IPS-20b (cell line): ENCODE results near the gene CSNK1E.

Source experiments
- H3K27ac ChIP-seq: one replicate; pipeline ENCODE4 v1.5.1; 2013; ENCODE audit warnings: low read length
- H3K27me3 ChIP-seq: 2 replicates; pipeline ENCODE4 v1.6.1; 2013; ENCODE audit warnings: mild to moderate bottlenecking, low read length, inconsistent platforms; ENCODE audit not compliant: insufficient read depth
- H3K36me3 ChIP-seq: 2 replicates; pipeline ENCODE4 v1.6.1; 2013; ENCODE audit warnings: low read depth, mild to moderate bottlenecking, inconsistent platforms, low read length, moderate library complexity; ENCODE audit not compliant: insufficient read depth
- H3K4me1 ChIP-seq: 2 replicates; pipeline ENCODE4 v1.6.1; 2013; ENCODE audit warnings: mild to moderate bottlenecking, control low read depth, inconsistent platforms, low read length, moderate library complexity; ENCODE audit not compliant: insufficient read depth
- H3K4me3 ChIP-seq: 2 replicates; pipeline ENCODE4 v1.5.1; 2013; ENCODE audit warnings: mild to moderate bottlenecking, low read length, inconsistent platforms
- H3K9ac ChIP-seq: 2 replicates; pipeline ENCODE4 v1.6.1; 2013; ENCODE audit warnings: low read depth, mild to moderate bottlenecking, inconsistent platforms, low read length, moderate library complexity
- H3K9me3 ChIP-seq: 2 replicates; pipeline ENCODE4 v1.6.1; 2013; ENCODE audit warnings: mild to moderate bottlenecking, low read depth, low read length, inconsistent platforms; ENCODE audit not compliant: insufficient read depth

Gene CSNK1E

DNA sequence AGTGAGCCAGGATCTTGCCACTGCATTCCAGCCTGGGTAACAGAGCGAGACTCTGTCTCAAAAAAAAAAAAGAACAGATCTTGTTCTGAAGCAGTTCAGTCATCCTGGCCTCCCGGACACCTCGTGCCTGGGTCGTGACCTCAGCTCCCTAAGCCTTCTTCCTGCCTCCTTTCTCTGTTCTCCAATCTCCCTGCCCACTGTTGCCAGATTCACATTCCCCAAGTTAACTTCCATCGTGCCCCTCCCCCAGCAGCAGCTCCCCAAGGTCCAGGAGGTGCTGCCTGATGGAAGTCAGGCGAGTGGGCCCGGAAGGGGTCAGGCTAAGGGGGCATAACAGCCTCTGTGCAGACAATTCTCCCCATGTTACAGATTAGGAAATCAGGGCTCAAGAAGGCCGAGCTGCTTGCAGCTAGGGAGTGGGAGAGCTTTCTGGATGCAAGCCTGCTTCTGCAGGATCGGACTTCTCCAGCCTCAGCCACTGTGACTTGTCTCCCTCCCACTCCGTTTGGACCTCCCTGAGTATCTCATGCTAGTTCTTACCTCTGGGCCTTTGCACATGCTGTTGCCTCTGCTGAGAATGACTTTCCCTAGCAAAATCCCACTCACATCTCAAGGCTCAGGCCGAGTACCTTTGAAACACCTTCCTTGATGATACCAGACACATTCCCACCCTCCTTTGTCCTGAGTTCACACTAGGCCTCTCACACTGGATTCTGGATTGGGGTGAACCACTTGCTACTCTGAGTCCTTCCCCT, 30.1 kb downstream of the CSNK1E start:
- Histone ChIP-seq H3K9me3 (no peaks in the 10 kb centered on the region), H3K4me1 (peaks cover 3% of the 10 kb centered on the region; the same call in 1 of the 2 replicates), H3K27ac (no peak overlapping the region), H3K9ac (no peak overlapping the region), H3K4me3 (no peak overlapping the region), H3K36me3 (peaks cover 22% of the 10 kb centered on the region), H3K27me3 (no peaks in the 10 kb centered on the region)

DNA sequence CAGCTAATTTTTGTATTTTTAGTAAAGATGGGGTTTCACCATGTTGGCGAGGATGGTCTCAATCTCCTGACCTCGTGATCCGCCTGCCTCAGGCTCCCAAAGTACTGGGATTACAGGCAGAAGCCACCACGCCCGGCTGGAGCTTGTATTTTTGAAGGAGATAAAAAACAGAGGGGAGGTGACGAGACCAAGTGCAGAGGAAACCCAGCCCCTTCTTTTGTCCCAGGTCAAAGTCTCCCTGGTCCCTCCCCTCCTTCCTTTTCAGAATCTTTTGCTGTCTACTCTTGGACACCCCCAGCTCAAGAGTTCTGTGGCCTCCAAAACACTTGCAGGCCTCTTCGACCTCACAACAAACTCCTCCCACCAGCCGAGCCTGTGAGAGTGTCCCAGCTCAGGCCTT, 32.2 kb downstream of the CSNK1E start:
- Histone ChIP-seq H3K9me3 (no peaks in the 10 kb centered on the region), H3K9ac (no peak overlapping the region), H3K27me3 (no peaks in the 10 kb centered on the region), H3K4me3 (no peak overlapping the region), H3K27ac (no peak overlapping the region), H3K4me1 (peaks cover 3% of the 10 kb centered on the region; the same call in 1 of the 2 replicates), H3K36me3 (0 out of 2 replicates have a peak, but pooled peaks cover 1% of the 10 kb centered on the region)

DNA sequence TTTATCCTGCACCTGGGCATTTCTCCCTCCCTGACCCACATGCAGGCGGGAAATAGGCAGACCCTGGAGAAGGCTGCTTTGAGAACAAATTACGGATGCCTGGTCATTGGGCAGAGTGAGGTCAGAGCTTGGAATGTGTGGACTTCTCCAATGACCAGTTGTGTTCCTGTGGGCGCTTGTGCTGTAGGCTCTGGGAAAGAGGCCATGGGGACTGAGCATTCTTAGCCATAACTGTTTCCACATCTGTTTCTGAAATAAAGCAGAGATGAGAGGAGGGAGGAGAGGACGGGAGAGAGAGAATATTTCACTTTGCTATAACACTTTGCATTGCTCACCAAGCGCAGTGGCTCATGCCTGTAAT, 33.2 kb downstream of the CSNK1E start:
- peaks cover 3% of the 10 kb centered on the region; the same call in 1 of the 2 replicates for H3K4me1 ChIP-seq
- no peaks in the 10 kb centered on the region for H3K27me3 ChIP-seq
- H3K27ac ChIP-seq = no peak overlapping the region
- no peaks in the 10 kb centered on the region for H3K9me3 ChIP-seq
- H3K36me3 ChIP-seq = no peaks in the 10 kb centered on the region
- no peak overlapping the region for H3K4me3 ChIP-seq
- H3K9ac ChIP-seq = 0 out of 2 replicates have a peak overlapping the region, but pooled peaks have one; percentile 8

DNA sequence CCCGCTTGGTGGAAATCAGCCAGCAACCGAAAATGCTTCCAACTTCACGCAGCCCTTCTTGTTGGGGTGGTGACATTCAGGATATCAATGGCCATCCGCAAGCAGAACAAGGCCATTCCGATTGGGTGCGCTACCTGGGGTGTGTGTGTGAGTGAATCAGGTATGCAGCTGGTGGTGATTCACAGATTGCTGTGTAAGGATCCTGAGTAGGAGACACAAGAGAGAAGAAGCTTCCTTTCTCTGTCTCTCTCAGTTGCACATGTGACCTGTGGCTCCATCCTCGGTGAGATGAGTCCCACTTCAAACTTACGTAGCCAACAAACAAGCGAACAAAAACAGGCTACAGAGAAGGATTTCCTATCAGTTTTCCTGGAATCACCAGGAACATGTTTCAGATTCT, 34.8 kb downstream of the CSNK1E start:
- Histone ChIP-seq H3K4me1 (peaks cover 3% of the 10 kb centered on the region; the same call in 1 of the 2 replicates), H3K9ac (no peak overlapping the region), H3K27me3 (no peaks in the 10 kb centered on the region), H3K27ac (no peak overlapping the region), H3K4me3 (no peak overlapping the region), H3K36me3 (no peaks in the 10 kb centered on the region), H3K9me3 (no peaks in the 10 kb centered on the region)

DNA sequence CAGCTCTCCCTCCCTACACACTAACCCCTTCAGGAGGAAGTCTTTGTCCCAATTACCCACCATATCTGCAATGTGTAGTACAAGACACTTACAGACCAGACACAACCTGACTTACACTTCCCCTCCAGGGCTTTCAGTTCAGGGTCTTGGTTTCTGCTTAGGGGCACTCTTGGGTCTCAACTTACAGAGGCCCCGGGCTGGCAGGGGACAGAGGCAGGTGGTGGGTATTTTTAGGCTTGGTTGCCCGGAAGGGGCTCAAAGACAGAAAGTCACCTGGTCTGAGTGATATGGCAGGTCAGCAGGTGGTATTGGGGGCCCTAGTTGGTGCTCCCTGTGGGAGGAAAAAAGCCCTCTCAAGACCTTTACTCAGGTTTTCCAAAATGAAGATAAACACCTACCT, 41.1 kb downstream of the CSNK1E start:
- peaks cover 5% of the 10 kb centered on the region; the same call in 1 of the 2 replicates for H3K27me3 ChIP-seq
- H3K27ac ChIP-seq = no peak overlapping the region
- H3K4me1 ChIP-seq = peaks cover 12% of the 10 kb centered on the region; the same call in 1 of the 2 replicates
- no peak overlapping the region for H3K9ac ChIP-seq
- H3K4me3 ChIP-seq = no peak overlapping the region
- no peaks in the 10 kb centered on the region for H3K9me3 ChIP-seq
- no peaks in the 10 kb centered on the region for H3K36me3 ChIP-seq

DNA sequence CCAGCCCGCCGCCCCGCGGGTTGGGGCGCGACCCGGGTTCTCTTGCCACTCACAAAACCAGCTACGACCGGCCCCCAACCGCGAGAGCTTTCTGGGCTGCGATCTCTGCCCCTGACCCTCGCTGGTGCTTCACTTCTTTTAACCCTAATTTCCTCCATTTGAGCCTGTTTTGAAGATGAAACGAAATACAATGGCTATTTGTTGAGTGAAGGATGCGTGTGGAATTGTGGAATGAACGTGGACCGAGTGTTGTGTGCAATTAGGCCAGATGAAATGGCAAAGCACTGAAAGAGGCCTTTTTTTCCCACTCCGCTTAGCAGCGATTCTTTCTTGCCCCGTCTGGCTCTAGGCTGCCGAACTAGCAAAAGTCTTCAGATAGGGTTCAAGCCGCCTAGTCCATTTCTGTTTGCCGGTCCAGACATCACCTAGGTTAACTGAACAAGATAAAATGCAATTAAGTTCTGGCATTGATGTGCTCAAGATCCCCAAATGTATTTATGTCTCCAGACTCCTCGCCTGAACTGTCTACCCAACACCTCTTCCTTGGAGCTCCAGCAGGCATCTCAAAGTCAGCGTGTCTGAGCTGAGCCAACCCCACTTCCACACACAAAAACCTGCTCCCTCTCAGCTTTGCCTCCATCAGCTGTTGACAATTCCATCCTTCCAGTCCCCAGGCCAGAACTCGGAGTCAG, 44.0 kb downstream of the CSNK1E start:
- H3K4me3 ChIP-seq = peak overlapping the region; percentile 96
- peaks cover 5% of the 10 kb centered on the region; the same call in 1 of the 2 replicates for H3K27me3 ChIP-seq
- H3K4me1 ChIP-seq = peaks cover 12% of the 10 kb centered on the region; the same call in 1 of the 2 replicates
- H3K27ac ChIP-seq = no peak overlapping the region
- H3K9me3 ChIP-seq = no peaks in the 10 kb centered on the region
- peak overlapping the region; percentile 78 for H3K9ac ChIP-seq
- no peaks in the 10 kb centered on the region for H3K36me3 ChIP-seq

DNA sequence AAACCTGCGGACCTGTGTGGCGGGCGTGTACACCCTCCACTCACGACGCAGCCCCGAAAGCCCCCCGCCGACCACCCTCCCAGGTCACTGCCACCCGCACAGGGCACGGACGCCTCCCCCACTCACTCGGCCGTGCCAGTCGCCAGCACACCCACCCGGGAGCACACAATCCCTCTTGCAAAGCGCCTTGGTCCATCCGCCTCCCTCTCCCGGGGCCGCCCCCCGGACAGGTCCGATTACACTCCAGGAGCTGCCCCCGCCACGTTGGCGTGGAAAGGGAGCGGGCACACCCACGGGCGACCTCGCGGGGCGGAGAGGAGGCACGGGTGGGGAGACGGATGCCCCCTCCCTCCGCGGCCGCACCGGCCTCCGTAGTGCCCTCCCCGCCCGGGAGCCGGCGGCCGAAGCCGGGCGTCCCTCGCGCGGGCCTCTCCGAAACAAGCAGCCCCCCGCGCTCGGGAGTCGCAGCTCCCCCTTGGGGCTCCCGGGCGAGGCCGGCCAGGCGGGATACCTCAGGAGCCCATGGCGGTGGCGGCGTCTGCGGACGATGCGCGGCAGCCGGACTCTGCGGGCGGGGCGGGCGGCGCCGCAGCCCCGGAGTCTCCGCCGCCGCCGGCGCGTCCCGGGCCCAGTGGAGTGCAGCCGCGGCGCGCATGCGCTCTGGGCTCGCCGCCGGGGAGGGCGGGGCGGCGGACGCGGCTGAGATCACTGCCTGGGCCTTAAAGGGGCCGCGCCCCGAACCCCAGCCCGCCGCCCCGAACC, 44.7 kb downstream of the CSNK1E start, which contains the start of gene TMEM184B:
Gene TMEM184B, minus strand, starts transcription at position 638 of the 762 bp plus-strand sequence. CDS start 25,049 bp downstream, outside the sequence.
- no peaks in the 10 kb centered on the region for H3K9me3 ChIP-seq
- H3K36me3 ChIP-seq = no peaks in the 10 kb centered on the region
- peak within 1 kb of the TSS; percentile 32 for H3K27ac ChIP-seq
- peak within 1 kb of the TSS; percentile 78 for H3K9ac ChIP-seq
- peaks cover 5% of the 10 kb centered on the region; the same call in 1 of the 2 replicates for H3K27me3 ChIP-seq
- peak within 1 kb of the TSS; percentile 96 for H3K4me3 ChIP-seq
- H3K4me1 ChIP-seq = peaks cover 12% of the 10 kb centered on the region; the same call in 1 of the 2 replicates

DNA sequence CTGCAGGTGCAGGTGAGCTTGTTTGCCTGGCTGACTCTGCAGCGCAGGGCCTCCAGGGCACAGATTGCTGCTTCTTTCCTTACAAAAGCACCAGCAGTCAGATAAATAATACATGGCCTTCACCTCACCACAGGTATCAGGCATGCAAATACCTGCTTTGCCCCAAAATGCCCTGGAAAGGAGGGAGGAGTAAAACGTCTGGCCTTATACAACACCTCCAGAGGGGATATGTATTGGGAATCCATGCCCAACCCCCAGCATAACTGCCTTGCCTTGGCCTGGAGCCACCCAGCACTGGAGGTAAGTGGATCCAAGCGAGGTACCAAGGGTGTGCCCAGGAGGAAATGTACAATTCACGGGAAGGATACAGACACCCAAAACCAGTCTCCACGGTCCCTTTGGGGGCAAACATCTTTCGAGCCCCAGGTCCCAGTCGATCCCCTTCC, 45.3 kb downstream of the CSNK1E start:
- H3K36me3 ChIP-seq = no peaks in the 10 kb centered on the region
- H3K9me3 ChIP-seq = no peaks in the 10 kb centered on the region
- peaks cover 5% of the 10 kb centered on the region; the same call in 1 of the 2 replicates for H3K27me3 ChIP-seq
- peaks cover 12% of the 10 kb centered on the region; the same call in 1 of the 2 replicates for H3K4me1 ChIP-seq
- peak overlapping the region; percentile 78; the same call in 1 of the 2 replicates for H3K9ac ChIP-seq
- H3K4me3 ChIP-seq = peak overlapping the region; percentile 96
- H3K27ac ChIP-seq = peak overlapping the region; percentile 32

DNA sequence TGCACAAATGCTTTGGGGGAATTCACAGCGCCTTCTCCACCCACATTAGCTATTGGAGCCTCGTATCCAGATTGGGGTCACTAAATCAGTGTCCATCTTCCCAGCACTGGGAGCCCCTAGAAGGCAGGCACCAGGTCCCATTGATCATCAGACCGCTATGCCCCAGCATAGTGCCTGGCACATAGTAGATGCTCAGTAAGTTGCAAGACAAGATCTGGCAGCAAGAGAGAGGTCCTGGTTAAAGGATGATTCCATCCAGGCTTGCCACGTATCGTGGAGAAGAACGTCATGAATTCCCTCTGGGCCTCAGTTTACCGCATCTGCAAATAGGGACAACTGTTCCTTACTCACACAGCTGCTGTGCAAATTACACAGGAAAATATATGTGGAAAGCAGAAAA, 46.1 kb downstream of the CSNK1E start:
- H3K4me1 ChIP-seq = peaks cover 12% of the 10 kb centered on the region; the same call in 1 of the 2 replicates
- peak overlapping the region; percentile 96 for H3K4me3 ChIP-seq
- peaks cover 5% of the 10 kb centered on the region; the same call in 1 of the 2 replicates for H3K27me3 ChIP-seq
- no peaks in the 10 kb centered on the region for H3K9me3 ChIP-seq
- no peak overlapping the region for H3K27ac ChIP-seq
- peaks cover under 1% of the 10 kb centered on the region; the same call in 1 of the 2 replicates for H3K36me3 ChIP-seq
- no peak overlapping the region for H3K9ac ChIP-seq

DNA sequence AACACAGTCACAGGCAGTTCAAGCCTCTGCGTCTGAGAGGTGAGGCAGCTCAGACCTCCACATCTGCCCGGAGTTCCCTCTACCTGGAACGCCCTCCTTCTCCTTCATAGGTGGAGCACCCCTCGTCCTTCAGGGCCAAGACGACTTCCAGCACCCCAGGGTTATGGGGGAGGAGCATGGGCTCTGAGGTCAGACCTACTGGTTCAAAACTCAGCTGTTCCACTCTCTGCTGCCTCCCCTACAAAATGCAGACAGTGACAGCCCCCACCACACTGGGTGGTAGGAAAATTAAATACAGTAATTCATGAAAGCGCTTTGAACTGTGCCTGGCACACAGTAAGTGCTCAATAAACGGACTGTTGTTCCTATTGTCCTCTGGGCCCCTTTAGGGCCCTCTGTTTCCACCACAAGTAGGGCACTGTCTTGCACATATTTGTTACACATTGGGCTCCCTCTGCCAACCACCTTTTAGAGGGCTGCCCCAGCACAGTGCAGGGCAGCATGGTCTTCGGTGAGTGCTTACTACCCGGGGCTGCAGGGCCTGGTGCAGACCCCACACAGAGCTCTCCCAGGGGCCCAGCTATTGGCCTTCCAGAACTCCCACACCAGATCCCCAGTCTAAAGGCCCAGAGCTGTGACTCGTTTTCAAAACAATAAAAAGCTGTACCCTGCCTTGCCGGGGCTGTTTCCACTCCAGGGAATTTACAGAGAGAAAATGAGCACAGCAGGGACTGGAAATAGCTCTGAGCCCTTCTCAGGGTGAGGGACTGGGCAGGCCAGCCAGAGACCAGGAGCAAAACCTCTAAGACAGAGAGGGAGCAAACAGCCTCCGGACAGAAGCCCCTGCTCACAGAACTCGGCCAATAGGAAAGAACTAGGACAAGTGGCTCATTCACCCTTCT, 46.9 kb downstream of the CSNK1E start:
- H3K9ac ChIP-seq = no peak overlapping the region
- H3K27me3 ChIP-seq = peaks cover 5% of the 10 kb centered on the region; the same call in 1 of the 2 replicates
- H3K4me3 ChIP-seq = no peak overlapping the region
- H3K4me1 ChIP-seq = peaks cover 15% of the 10 kb centered on the region; the same call in 1 of the 2 replicates
- H3K27ac ChIP-seq = no peak overlapping the region
- peaks cover 4% of the 10 kb centered on the region for H3K36me3 ChIP-seq
- no peaks in the 10 kb centered on the region for H3K9me3 ChIP-seq
